ENCODE results near the gene FUT3.
"Not testable (repeated sequence)": the region's sequence is repeated elsewhere in the genome, so short reads cannot be mapped to it uniquely, and the experiment has no call there.

Gene FUT3

GRCh38 chr19:5882421-5882968 is 31.2 kb upstream of the FUT3 start:
- no peak for DNase-seq (ENCODE audit: low spot score)

DNA sequence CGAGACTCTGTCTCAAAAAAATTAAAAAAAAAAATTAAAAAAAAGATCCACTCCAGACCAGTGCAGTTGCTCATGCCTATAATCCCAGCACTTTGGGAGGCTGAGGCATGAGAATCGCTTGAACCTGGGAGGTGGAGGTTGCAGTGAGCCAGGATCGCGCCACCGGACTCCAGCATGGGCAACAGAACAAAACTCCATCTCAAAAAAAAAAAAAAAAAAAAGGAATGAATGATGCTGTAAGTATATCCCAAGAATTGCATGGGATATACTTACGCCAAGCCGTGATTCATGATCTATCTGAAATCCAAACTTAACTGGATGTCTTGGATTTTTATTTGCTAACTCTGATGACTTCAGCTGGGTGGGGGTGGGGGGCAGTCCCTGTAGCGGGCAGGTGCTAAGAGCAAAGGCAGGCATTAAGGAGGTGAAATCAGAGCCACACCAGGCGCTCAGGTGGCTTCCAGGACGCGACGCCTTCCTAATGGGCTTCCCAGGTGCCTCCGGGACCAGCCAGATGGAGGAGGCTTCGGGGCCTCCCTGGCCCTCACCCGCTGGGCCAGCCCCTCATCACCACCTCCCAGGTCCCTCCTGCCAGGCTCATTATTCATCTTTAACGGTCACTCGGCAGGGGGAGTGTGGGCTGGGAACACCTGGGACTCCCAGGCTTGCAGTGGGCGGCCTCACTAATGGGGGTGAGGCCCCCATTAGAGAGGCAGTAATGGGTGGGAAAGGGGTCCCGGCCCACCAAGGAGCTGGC is 30.5 kb upstream of the FUT3 start:
- DNase-seq (ENCODE audit: low spot score): no peak

DNA sequence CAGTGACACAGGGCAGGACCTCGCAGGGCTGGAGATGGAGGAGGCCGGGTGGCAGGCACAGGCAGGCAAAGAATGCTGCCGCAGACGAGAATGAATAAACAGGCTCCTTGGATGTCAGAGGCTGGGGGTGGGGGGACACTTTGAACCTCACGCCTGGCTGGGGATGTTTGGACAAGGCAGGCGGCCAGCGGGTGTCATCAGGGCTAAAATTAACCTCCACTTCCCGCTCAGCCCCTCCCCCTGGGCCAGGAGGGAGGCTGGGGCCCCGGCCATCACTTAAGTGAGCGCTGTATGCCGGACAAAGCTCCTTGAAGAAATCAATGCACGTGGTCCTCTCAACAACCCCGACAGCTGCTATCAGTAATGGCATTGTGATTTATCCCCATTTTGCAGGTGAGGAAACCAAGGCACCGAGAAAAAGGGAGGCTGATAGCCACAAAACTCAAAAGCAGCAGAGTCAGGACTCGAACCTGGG is 29.4 kb upstream of the FUT3 start:
- no peak for DNase-seq (ENCODE audit: low spot score)

DNA sequence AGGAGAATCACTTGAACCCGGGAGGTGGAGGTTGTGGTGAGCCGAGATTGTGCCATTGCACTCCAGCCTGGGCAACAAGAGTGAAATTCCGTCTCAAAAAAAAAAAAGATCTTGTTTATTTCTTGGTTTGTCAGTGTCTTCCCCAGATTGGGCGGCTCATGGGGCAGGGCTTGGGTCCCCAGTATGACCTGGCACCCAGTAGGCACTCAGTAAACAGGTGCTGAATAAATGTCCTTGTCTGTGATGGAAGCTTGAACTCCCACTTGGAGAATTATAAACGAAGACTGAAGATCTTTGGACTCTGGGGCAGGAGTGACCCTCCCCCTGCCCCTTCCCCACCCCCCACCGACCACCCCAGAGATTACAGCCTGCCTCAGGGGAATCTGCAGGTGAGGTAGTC is 28.9 kb upstream of the FUT3 start:
- DNase-seq (ENCODE audit: low spot score): no peak

GRCh38 chr19:5877882-5878281 is 26.6 kb upstream of the FUT3 start:
- DNase-seq (ENCODE audit: low spot score): no peak

GRCh38 chr19:5877427-5877826 is 26.2 kb upstream of the FUT3 start:
- DNase-seq (ENCODE audit: low spot score): no peak

- DNase-seq (ENCODE audit: low spot score): not testable (repeated sequence)
These were observed 23.2 kb upstream of the FUT3 start for GRCh38 chr19:5874496-5874895.

DNA sequence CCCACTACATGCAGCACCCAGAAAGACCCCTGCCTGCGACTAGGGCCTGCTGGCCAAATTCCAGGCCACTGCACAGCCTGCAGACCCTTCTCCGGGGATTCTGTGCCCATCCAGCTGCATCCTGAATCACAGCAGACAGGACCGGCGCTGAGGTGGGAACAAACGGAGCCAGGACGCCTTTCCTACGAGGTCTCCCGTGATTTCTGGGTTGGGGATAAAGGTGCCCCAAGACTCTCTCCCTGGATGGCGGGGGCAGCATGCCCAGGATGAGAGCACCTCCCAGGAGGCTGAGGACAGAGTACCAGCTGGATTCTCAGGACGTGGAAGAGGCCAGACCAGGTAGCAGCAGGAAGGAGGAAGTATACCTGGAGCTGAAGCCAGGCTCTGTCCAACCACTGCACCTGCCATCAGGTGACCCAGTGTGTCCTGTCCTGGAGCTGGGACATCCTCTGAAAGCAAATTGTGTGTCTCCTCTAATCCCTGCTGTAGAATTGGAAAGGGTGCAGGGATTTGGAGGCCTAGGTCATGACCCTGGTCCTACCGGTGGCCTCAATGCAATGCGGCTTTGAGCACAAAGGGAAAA is 22.5 kb upstream of the FUT3 start:
- DNase-seq (ENCODE audit: low spot score): no peak

GRCh38 chr19:5870986-5871394 is 19.7 kb upstream of the FUT3 start:
- DNase-seq (ENCODE audit: low spot score): no peak

DNA sequence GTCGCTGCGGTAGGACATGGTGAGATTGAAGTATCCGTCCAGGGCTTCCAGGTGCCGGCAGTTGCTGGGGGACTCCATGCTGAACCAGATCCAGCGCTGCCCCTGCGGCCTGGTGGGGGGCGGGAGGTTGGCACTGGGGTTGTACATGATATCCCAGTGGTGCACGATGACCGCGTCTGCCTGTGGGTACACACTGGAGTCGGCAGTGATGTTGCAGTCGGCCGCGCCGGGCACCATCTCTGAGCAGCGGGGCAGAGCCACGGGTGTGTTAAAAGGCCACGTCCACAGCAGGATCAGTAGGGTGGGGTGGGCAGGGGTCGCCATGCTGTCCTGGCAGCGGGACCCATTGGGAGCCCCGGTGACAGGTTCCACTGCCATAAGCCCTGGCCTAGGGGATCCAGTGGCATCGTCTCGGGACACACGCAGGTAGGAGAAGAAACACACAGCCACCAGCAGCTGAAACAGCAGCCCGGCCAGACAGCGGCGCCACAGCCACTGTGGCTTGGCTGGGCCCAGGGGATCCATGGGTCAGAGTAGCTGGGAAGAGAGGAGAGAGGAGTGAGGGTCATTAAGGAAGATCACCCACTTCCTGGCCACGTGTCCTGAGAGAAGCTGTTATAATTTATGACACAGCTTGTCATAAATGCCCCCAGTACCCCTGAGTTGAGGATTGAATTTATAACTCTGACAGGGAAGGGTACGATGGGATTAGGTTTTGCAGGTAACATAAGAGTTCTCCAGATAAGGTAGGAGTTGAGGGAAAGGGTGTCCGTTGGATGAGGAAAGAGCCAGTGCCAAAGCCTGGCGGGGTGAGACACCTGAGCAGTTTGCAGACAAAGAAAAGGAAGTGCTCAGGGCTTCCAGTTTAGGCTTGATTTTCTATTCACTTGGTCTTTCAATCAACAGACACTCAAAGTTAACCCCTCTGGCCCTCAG is 16.2 kb upstream of the FUT3 start:
- no peak for DNase-seq (ENCODE audit: low spot score)

GRCh38 chr19:5865772-5866171 is 14.5 kb upstream of the FUT3 start:
- no peak for DNase-seq (ENCODE audit: low spot score)

- no peak for DNase-seq (ENCODE audit: low spot score)
These were observed 13.7 kb upstream of the FUT3 start for GRCh38 chr19:5864725-5865486.

GRCh38 chr19:5864013-5864720 is 12.9 kb upstream of the FUT3 start:
- DNase-seq (ENCODE audit: low spot score): no peak

DNA sequence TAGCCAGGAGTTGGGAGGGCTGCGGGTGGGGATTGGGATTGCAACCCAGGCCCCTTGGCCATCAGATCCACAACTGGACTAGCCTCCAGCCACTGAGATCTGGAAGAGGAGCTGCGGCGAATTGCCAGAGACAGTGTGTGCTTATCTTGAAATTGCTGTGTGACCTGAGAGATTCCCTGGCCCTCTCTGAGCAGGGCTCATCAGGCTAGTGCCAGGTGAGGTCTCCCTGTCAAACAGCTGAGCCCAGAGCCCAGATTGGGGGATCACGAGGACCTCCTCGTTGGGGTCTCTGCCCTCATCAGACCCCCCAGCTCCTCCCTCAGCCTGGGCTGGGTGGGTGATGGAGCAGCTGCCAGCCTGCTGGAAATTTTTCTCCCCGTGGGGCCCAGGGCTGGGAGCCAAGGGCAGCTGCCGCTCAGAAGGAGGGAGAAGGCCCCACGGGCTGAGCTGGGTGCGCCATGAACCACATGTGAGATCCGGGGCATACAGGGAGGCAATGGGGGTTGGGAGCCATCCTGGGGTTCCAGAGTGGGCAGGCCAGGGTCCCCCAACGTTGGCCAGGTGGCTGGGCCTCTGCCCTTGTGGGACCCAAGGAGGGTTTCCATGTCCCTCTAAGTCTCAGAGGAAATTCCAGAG is 11.9 kb upstream of the FUT3 start:
- DNase-seq (ENCODE audit: low spot score): no peak

DNA sequence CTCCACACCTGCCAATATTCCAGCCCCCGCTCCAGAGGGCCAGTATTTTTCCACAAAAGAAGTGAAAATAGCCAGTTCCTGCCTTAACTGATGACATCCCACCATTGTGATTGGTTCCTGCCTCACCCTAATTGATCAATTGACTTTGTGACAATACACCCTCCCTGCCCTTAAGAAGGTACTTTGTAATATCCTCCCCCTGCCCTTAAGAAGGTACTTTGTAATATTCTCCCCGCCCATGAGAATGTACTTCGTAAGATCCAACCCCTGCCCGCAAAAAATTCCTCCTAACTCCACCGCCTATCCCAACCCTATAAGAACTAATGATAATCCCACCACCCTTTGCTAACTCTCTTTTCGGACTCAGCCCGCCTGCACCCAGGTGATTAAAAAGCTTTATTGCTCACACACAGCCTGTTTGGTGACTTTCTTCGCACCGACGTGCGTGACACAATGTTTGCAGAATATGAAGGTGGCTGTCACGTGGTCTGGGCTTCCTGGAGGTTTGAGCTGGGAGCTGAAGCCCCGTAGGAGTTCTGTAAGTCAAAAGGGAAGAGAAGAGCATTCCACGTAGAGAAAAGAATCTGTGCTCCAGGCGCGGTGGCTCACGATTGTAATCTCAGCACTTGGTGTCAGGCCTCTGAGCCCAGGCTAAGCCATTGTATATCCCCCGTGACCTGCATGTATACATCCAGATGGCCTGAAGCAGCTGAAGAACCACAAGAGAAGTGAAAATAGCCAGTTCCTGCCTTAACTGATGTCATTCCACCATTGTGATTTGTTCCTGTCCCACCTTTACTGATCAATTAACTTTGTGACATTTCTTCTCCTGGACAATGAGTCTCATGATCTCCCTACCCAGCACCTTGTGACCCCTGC is 6.2 kb upstream of the FUT3 start:
- no peak for DNase-seq (ENCODE audit: low spot score)

- not testable (repeated sequence) for DNase-seq (ENCODE audit: low spot score)
These were observed 3.9 kb upstream of the FUT3 start for GRCh38 chr19:5855151-5855550.

- DNase-seq (ENCODE audit: low spot score): not testable (repeated sequence)
These were observed 2.9 kb upstream of the FUT3 start for GRCh38 chr19:5854121-5854520.

DNA sequence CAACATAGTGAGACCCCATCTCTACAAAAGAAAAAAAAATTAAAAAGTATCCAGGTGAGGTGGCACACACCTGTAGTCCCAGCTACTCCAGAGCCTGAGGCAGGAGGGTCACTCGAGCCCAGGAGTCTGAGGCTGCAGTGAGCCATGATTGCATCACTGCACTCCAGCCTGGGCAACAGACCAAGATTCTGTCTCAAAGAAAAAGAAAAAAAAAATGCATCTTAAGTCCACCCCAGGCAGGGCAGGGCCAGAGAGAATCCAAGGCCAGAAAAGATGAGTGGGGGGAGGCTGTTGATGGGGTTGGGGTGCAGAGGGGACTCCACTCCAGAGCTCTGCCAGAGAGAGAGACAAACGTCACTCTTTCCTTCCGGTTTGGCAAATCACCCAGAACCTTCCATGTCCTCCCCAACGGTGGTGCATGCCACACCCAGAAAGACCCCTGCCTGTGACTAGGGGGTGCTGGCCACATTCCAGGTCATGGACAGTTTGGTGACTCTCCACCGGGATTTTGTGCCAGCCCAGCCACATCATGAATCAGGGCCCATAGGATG is 431 bp downstream of the FUT3 start:
- DNase-seq (ENCODE audit: low spot score): no peak

- DNase-seq (ENCODE audit: low spot score): no peak
These were observed 1.1 kb downstream of the FUT3 start for GRCh38 chr19:5850189-5850588.

Data from SK-N-DZ (cell line).